GF-D8 (cell line): Measurements from ENCODE around the gene PIM1.
"Not testable (repeated sequence)": the region's sequence is repeated elsewhere in the genome, so short reads cannot be mapped to it uniquely, and the experiment has no call there.

Source experiments
- DNase-seq: peaks from one replicate; lab custom pipeline; 2025; lab: John Stamatoyannopoulos, UW

Gene PIM1

GRCh38 chr6:37190159-37190535 lies 20.2 kb downstream of the PIM1 start:
- DNase-seq = no peak

GRCh38 chr6:37192666-37193065 lies 22.7 kb downstream of the PIM1 start:
- DNase-seq = no peak

- DNase-seq = peak; percentile 52
Observed at GRCh38 chr6:37194886-37195285, 24.9 kb downstream of the PIM1 start.

- not testable (repeated sequence) for DNase-seq
Observed at GRCh38 chr6:37196451-37196850, 26.5 kb downstream of the PIM1 start.

- no peak for DNase-seq
Observed at GRCh38 chr6:37200085-37200484, 30.1 kb downstream of the PIM1 start.

- no peak for DNase-seq
Observed at GRCh38 chr6:37201726-37202125, 31.8 kb downstream of the PIM1 start.

- DNase-seq = no peak
Observed at GRCh38 chr6:37202788-37203491, 33.0 kb downstream of the PIM1 start.

GRCh38 chr6:37204014-37204751 lies 34.2 kb downstream of the PIM1 start:
- DNase-seq = no peak

GRCh38 chr6:37205175-37205996 lies 35.4 kb downstream of the PIM1 start:
- DNase-seq = no peak

- DNase-seq = no peak
Observed at GRCh38 chr6:37205997-37206340, 36.0 kb downstream of the PIM1 start.

- no peak for DNase-seq
Observed at GRCh38 chr6:37206622-37207021, 36.7 kb downstream of the PIM1 start.

GRCh38 chr6:37207903-37208456 lies 38.0 kb downstream of the PIM1 start:
- DNase-seq = peak; percentile 77

GRCh38 chr6:37208793-37209192 lies 38.8 kb downstream of the PIM1 start:
- no peak for DNase-seq

GRCh38 chr6:37209461-37210205 lies 39.7 kb downstream of the PIM1 start:
- DNase-seq = no peak

GRCh38 chr6:37210313-37210968 lies 40.5 kb downstream of the PIM1 start:
- DNase-seq = peak; percentile 62

GRCh38 chr6:37212268-37212667 lies 42.3 kb downstream of the PIM1 start:
- no peak for DNase-seq

GRCh38 chr6:37218061-37218460 lies 48.1 kb downstream of the PIM1 start:
- DNase-seq = no peak

- peak; percentile 68 for DNase-seq
Observed at GRCh38 chr6:37218511-37218910, 48.6 kb downstream of the PIM1 start.

GRCh38 chr6:37221585-37222124 lies 51.7 kb downstream of the PIM1 start:
- no peak for DNase-seq

- DNase-seq = peak; percentile 54
Observed at GRCh38 chr6:37222125-37222967, 52.4 kb downstream of the PIM1 start.
